Stimulated activated CD4-positive, alpha-beta T cell treated with anti-CD3 and anti-CD28 coated beads, Interleukin-12 subunit alpha, Interleukin-12 subunit beta, amount 100 ng/mL, for 24 hours (primary cell): Measurements from ENCODE around the gene FASN.

ENCODE experiments used
- DNase-seq, 2 experiments: peaks; one replicate each; pipeline ENCODE4 v3.0.0-alpha.2; 2020; ENCODE audit warnings: low read depth in 2 of 2

The FASN gene

GRCh38 chr17:82101767-82102679, 4.0 kb upstream of the FASN start:
- no peak for DNase-seq

GRCh38 chr17:82101301-82101715, 3.3 kb upstream of the FASN start:
- DNase-seq, result no peak

GRCh38 chr17:82100502-82101298, 2.7 kb upstream of the FASN start:
- no peak for DNase-seq

- DNase-seq, result no peak
Observed at GRCh38 chr17:82098939-82099763, 1.1 kb upstream of the FASN start.

GRCh38 chr17:82097919-82098168, 192 bp downstream of the FASN start:
- peak in 1 of 2 experiments; percentile 29 for DNase-seq

GRCh38 chr17:82097184-82097918, 685 bp downstream of the FASN start:
- DNase-seq, result no peak

- DNase-seq, result no peak
Observed at GRCh38 chr17:82096709-82097183, 1.3 kb downstream of the FASN start.

- no peak for DNase-seq
Observed at GRCh38 chr17:82095777-82096708, 2.0 kb downstream of the FASN start.

GRCh38 chr17:82094931-82095776, 2.9 kb downstream of the FASN start:
- no peak for DNase-seq

- no peak for DNase-seq
Observed at GRCh38 chr17:82092995-82093751, 4.9 kb downstream of the FASN start.

- no peak for DNase-seq
Observed at GRCh38 chr17:82092628-82092994, 5.4 kb downstream of the FASN start.

GRCh38 chr17:82092094-82092586, 5.9 kb downstream of the FASN start:
- DNase-seq, result no peak

- DNase-seq, result no peak
Observed at GRCh38 chr17:82091264-82092066, 6.6 kb downstream of the FASN start.

- DNase-seq, result no peak
Observed at GRCh38 chr17:82090549-82091263, 7.3 kb downstream of the FASN start.

- no peak for DNase-seq
Observed at GRCh38 chr17:82089723-82090548, 8.1 kb downstream of the FASN start.
